Hepatic stellate cell (primary cell): ENCODE measurements around the gene ARRDC4.

Source experiments
- DNase-seq: peaks from one replicate; pipeline ENCODE4 v3.0.0; 2011; ENCODE audit warnings: low spot score

ARRDC4 gene

DNA sequence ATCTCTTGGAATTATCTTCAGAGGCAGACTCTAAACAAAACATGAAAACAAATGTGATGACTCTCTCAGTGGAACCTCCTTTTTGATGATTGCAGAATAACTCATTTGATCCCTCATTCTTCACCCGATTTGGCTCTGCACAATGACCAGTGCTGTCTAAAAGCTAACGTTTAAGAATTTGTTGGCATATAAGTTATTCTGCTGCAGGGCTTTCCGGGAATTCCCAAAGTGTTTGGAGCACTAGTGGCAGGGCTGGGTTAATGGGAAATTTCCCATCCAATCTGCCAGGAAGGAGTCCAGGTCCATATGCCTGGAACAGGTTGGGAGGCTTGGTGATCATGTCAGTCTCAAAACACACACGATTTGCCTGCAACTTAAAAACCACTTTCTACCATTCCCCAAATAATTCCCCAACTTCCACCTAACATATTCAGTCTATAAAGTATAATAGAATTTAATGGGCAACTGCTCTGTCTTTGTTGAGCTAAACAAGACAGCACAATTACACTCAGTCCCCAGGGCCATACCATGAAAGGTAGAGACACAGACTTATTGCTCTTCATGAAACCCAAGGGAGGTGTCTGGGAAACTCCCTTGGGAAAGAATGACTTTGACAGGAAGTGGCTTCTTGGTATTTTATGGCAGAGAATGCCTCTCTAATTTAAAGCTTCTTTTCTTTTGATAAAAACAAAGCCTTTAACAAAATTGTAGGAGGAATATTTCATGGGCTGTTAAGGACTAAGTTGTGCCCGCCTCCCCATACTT, 38.0 kb downstream of the ARRDC4 start:
- no peak for DNase-seq

DNA sequence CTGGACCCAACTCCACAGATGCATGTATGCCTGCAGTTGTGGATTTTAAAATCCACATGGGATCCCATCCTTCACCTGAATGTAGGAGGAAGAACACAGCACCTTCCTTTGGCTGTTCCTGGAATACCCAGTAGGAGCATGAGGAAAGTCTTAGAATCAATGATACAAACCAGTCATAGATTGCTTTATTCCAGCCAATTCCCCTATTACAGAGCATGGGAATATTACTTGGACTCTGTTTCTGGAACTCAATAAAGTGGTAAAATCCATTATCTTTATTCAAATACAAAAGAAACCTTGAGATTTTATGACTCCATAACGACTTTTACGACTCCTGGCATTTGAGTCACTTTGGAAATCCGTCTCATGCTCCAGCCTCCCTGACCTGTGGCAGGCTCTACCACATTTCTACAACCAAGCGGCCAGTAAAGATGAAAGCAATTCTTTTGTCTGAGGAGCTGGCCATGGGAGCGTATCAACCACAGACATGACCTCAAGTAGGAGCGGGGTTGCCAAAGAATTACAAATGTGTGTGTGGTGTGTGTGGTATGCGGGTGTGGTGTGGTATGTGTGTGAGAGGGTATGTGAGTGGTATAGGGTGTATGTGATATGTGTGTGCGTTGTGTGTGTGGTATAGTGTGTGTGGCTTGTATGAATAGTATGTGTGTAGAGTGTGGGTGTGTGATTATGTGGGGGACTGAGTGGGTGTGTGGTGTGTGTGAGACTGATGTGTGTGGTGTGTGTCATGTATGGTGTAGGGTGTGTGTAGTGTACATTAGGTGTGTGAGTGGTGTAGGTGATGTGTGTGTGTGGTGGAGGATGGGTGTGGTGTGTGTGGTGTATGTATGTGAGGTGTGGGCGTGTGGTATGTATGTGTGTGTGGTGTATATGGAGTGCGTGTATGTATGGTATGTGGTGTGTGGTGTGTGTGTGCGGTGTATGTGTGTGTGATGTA, 40.0 kb downstream of the ARRDC4 start:
- DNase-seq, result no peak

DNA sequence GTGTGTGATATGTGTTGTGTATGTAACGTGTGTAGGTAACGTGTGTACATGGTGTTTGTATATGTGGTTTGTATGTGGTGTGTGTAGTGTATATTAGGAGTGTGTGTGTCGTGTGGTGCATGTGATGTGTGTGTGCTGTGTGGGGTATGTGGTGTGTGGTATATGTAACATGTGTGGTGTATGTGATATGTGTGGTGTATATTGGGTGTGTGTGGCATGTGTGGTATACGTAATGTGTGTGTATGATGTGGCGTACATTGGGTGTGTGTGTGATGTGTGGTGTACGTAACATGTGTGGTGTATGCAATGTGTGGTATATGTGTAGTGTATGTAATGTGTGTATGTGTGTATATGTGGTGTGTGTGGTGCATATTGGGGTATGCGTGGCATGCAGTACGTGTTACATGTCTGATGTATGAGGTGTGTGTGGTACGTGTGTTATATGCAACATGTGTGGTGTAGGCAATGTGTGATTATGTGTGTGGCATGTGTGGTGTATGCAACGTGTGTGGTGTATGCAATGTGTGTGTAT, 41.2 kb downstream of the ARRDC4 start:
- DNase-seq, result no peak

DNA sequence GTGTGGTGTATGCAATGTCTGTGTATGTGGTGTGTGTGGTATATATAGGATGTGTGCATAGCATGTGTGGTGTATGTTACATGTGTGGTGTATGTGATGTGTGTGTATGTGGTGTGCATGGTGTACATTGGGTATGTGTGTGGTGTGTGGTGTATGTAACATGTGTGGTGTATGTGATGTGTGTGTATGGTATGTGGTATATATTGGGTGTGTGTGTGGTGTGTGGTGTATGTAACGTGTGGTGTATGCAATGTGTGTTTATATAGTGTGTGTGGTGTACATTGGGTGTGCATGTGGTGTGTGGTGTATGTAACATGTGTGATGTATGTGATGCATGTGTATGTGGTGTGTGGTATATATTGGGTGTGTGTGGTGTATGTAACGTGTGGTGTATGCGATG, 41.9 kb downstream of the ARRDC4 start:
- DNase-seq, result no peak

DNA sequence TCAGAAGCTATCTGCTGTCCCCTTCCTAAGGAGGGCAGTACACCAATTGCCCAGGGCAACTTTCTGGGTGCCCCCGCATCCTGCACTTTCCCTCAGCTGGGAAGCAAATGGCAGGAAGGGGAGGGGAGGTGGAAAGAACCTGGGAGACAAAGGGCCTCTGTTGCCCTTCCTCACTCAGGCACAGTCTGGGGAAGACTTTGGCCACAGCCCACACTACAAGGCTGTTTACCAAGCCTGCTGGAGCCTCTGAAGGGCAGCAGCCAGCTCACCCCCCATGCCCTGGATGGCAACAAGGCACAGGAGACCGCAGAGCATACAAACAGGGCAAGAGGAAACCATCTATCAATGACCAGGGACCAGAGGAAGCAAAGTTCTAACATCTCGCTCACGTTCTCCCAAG, 42.4 kb downstream of the ARRDC4 start:
- no peak for DNase-seq

DNA sequence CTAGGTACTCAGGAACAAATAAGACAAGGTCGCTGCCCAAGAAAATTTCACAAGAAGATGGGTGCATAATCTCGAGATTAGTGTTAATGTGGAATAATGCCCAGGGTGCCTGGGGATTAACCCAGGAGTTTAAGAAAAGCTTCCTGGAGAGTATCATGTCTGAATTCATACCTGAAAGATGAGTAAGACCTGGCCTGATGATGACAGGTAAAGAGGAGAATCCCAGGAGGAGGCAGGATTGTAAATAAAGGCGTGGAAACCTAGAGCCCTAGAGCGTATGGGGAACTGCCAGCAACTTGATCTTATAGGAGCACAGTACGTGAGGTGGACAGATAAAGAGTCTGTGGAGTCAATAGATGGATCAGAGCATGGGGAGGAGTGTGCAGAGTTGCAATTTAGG, 43.0 kb downstream of the ARRDC4 start:
- DNase-seq, result no peak

DNA sequence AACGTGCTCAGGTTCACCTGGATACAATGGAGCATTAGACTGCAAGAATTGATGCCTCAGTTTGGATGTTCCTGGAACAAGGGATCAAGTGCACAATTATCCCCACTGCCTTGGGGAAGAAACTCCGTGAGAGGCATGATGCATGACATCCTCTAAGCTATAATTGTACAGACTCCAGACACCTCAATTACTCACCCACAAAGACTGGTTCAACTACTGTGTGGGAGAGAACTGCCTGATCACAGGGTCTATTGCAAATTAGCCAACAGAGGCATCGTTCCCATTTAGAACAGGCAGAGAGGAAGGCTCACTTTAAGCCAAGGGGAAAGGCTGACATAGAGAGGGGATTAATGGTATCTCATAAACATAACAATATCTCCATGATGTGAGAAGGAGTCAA, 43.5 kb downstream of the ARRDC4 start:
- DNase-seq, result no peak

DNA sequence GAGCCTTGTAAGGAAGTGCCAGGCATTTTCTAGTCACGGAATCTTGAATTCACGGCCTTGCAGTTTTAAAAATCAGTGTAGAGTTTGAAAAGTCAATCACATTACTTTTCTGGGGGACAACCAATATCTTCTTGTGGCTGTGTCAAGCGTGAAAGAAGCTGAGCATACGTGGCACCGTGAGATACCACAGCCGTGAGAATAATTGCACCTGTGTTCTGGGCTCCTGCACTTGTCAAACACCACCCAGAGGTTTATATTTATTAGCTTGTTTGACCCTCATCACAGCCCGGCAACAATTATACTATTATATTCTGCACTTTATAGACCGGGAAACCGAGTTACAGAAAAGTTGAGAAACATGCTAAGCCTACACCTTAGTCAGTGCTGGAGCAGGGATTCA, 45.2 kb downstream of the ARRDC4 start:
- DNase-seq, result no peak

DNA sequence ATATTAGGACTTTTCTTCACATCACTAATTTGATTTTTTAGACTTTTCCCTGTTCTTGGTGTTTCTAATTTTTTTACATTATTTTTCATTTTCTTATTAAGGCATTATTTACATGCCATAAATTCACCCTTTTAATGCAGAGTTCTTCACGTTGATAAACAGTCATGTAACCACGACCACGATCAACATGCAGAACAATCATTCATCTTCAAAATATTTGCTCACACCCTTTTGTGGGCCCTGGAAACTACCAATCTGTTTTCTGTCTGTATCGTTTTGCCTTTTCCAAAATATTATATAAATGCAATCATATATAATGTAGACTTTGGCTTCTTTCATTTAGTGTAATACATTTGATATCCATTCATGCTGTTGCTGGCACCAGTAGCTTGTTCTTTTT, 48.7 kb downstream of the ARRDC4 start:
- no peak for DNase-seq

DNA sequence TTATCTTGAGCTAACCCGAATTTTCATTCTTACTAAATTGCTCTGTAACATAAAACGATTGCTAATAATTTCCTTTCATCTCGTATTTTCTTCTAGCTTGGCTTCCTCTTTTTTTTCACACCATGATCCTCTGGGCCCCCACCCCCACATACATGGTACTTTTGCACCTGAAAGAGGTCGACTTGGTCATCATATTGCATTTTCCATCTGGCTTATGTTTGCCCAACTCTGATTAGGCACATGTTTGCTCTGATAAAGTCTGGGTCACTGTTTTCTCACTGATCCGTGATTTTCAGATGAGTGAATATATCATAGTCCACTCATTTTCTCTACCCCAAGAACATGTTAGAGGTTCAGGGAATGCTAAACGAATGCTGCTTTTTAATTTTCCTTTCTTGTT, 49.5 kb downstream of the ARRDC4 start:
- no peak for DNase-seq

DNA sequence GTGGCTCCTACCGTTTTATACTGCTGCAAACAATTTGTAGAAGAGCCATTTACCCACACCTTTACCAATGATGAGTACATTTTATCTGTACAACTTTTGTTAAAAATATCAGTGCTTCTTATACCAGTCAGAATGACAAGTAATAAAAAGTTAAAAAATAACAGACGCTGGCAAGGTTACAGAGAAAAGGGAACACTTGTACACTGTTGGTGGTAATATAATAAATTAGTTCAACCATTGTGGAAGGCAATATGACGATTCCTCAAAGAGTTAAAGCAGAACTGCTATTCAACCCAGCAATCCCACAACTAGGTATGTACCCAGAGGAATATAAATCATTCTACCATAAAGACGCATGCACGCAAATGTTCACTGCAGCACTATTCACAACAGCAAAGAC, 51.9 kb downstream of the ARRDC4 start:
- DNase-seq, result no peak

DNA sequence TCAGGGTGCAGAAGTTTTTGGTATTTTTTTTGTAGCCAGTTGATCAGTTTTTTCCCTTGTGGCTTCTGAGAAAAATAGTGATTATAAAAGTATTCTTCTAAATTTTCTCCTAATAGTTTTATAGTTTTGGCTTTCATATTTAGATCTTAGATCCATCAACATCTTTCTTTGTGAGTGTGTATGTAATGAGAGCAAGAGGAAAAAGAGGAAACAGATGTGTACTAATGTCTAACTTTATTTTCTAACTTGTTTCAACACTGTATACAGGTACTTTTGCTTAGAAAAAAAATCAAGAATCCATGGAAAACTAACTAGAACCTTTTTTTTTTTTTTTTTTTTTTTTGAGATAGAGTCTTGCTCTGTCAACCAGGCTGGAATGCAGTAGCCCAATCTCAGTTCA, 53.1 kb downstream of the ARRDC4 start:
- no peak for DNase-seq

DNA sequence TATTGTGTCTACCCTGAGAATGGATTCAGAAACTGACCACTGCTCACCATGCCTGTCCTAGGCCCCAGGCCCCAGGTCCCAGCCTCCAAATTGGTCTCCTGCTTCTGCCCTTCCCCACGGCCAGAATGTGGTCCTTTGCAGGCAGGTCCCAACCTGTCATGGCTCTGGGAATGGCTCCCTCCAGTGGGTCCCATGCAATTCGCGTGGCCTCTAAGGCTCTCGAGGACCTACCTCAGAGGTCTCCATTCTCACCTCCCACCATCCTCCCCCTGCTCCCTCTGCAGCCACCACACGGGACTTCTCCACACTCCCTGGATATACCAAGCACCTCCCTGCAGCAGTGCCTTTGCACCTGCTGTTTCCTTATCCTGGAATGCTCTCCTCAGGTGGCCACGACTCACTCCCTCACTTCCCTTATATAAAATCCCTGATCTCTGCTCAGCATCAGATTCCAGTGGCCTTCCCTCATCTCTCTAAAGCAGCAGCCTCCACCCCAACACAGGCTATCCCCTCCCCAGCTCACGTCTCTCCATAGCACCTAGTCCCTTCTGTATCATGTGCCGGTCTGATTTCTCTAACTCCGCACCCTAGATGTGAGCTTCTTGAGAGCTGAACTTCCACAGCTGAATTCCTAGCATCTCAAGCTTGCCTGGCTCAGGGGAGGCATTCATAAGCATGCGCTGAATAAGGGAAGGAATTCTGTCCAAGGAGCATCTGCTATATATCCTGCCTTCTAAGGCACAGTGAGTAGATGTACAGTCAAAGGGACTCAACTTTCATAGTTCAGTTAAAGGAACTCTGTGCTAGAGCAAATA, 56.9 kb downstream of the ARRDC4 start:
- DNase-seq, result no peak

DNA sequence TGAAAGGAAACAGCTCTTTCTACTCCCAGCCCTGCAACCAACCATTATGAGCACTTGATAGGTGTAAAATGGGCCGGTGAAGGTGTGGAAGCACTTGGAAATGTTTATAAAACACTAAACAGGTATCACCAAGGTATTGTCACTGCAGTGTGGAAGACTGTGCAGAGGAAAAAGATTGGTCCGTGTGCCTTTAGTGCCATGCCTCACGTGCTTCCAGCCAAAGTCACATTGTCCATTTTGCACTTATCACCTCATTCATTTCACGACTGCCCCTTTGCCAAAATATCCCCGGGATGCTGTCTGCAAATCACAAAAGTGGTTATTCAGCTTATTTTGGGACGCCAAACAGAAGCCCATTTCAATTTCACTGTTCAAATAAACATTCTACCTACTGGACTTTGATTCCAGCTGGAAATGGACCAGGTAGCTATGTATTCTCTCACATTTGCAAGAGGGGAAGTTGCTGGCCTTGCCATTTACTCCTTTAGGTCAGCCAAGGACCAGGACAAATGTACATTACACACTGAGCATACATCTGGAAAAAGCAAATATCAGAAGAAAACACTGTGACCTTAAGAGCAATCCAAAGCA, 58.4 kb downstream of the ARRDC4 start:
- DNase-seq, result no peak
